HG02885 (cell line): ENCODE results near the gene TSGA10IP.

Experiments used
- ATAC-seq: cut with Tn5 transposase; IDR thresholded peaks from one replicate; pipeline ENCODE4 v1.9.1; 2021; ENCODE audit warnings: mild to moderate bottlenecking; ENCODE audit not compliant: unreplicated experiment, poor library complexity

Gene TSGA10IP

DNA sequence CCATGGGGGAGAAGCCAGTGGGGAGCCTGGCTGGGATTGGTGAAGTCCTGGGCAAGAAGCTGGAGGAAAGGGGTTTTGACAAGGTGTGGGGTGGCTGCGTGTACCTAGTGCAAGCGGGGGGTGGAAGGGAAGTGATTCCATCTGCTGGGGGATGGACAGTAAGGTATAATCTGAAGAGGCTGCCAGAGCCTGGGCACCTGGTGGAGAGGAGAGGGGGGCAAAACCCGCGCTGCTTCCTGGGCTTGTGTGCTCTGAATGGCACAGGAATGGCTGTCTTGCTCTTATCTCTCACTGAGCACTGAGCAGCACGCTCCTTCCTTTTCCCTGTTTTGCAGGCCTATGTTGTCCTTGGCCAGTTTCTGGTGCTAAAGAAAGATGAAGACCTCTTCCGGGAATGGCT is 58.0 kb downstream of the TSGA10IP start:
- no peak for ATAC-seq

DNA sequence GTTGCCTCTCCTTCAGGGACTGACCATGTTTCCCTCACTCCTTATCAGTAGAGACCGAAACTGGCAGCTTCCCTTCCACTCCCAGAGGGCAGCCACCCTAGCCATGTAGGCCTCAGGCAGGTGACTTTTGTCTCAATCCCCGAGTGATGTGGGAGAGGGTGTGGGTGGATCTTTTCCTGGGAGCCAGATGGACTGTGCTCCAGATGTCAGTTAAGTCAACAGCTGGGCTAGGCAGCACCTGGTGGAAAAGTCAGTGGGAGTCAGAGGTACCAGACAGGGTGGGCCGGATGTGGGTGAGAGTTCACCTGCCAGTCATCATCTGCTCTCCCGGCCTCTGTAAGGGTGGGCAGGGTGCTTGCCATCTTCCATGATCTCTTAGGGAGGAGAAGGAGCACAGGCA is 58.9 kb downstream of the TSGA10IP start:
- no peak for ATAC-seq

DNA sequence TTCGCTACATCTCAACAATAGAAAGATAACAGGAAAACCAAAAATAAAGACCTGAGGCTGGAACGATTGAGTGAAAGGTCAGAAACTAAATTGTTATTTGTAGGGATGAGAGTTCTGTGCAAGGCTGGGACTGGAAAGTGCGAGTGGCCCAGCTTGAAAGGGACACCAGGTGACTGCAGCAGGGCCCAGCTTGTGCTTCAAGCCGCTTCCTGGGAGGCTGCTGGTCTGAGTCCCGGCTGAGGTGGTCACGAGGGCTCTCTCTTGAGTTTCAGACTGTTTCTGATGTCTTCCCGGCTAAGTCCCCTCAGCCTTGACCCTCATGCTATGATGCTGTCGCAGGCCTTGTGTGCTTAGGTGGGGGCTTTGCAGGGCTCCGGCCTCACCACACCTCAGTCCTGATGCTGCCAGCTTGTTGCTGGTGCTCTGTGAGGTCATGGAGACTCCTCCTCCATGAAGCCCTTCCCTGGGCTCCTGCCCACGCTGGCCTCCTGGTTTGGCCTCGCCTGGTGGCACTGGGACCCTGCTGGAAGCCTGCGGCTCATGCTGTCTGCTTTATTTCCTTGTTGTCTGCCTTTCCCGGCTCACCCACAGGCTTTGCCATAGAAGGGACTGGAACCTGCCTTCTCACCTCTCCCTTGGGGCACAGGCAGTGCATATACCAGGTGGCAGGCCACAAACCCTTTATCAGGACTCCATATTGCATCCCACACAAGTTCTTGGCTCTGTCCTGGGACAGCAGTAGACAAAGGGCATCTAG is 61.0 kb downstream of the TSGA10IP start:
- no peak for ATAC-seq

DNA sequence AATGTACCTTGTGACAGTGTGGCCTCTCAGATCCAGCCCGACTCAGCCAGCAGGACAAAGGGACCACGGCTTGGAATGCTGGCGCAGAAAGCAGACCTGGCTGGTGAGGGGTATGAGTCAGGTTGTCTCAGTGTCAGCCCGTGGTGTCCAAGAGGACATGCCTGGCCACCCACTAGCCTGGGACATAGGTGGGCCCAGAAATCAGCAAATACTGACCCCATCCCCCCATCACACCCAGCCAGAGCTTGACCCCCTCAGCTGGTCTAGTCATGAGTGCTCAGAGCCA is 61.6 kb downstream of the TSGA10IP start:
- no peak for ATAC-seq

DNA sequence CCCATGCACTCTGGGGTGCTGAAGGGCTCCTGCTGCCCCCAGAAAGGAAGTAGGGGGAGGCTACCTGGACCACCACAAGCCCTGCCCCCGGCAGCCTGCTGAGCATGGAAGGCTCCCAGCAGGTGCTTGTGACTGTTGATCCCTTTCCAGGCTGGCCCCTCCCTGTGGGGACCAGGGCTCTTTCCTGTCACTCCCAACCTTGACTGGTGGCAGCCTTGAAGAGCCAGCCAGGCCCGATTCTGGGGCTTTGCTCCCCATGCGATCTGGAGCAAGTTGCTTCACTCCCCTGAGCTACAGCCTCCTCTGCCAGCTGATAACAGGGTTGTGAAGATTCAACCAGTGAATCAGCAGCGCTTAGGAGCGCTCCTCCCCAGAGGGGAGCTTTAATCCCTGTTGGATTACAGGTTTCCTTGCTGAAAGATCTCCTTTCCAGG is 61.9 kb downstream of the TSGA10IP start:
- ATAC-seq, result no peak

DNA sequence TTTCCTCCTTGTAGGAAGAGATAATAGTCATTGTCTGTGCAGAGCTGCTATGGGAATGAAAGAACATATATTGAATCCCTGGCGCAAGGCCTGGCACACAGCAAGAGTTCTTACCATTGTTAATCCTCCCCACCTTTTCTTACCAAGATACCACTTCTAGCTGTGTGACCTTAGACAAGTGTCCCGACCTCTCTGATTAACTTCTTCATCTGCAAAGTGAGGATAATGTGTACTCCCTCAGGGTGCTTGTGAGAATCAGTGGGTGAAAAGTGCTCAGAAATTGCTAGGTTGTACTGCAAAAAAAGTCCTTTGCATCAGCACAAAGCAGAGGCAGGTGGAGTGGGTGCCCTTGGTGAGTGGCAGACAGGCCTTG is 62.8 kb downstream of the TSGA10IP start:
- ATAC-seq, result no peak

DNA sequence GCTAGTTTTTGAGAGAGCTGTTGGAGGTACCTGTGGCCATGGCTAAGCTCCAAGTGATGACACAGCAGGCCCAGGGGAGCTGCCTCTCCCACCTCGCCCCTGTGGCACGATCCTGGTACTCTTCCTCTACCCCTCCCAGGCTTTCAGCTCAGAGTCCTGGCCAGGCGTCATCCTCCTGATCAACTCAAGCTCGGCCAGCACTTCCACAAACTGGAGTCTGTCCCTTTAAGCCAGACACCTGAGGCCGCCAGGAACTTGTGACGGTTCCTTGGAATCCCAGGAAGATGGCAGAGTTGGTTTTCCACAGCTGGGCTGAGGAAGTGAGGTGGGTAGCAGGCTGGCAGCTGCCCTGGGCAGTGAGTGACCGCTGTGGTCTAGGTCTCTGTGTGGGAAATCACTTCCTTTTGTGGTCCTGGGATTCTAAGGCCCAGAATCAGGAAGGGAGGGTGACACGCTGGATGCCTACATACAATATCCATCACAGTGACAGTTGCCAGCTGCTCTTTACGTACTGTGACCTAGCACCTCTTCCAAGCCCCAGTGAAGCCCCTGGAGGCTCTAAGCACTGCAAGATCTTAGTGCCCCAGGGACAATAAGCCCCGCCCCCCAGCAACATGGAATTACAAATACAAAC is 63.3 kb downstream of the TSGA10IP start:
- no peak for ATAC-seq
